Measurements from ENCODE around the gene ARRB1.

DNA sequence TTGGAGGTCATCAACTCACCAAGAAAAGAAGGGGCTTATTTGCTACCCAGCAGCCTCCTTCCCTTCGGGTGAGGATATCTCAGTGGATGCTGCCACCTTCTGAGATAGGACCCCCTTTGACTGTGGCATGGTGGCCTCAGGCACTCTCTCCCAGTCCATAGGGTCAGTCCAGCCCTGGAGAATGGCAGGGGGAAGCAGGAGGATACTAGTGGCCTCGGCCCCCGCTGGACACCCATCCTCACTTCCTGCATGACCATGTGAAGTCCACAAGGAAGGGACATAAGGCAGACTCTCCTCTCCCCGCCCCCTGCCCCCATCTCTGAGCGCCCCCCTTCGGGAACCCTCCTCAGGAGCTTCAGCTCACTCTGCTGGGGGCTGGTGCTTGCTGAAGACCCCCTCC lies 86.5 kb downstream of the ARRB1 start:
- TF ChIP-seq, protein P1, sequence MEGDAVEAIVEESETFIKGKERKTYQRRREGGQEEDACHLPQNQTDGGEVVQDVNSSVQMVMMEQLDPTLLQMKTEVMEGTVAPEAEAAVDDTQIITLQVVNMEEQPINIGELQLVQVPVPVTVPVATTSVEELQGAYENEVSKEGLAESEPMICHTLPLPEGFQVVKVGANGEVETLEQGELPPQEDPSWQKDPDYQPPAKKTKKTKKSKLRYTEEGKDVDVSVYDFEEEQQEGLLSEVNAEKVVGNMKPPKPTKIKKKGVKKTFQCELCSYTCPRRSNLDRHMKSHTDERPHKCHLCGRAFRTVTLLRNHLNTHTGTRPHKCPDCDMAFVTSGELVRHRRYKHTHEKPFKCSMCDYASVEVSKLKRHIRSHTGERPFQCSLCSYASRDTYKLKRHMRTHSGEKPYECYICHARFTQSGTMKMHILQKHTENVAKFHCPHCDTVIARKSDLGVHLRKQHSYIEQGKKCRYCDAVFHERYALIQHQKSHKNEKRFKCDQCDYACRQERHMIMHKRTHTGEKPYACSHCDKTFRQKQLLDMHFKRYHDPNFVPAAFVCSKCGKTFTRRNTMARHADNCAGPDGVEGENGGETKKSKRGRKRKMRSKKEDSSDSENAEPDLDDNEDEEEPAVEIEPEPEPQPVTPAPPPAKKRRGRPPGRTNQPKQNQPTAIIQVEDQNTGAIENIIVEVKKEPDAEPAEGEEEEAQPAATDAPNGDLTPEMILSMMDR (IDR thresholded peaks at IDR 0.05; ENCODE audit: low read depth, low read length, missing input control), result no peak
- TF ChIP-seq TAF1 (conservative IDR thresholded peaks at IDR 0.05), result no peak
- TF ChIP-seq, protein P2, sequence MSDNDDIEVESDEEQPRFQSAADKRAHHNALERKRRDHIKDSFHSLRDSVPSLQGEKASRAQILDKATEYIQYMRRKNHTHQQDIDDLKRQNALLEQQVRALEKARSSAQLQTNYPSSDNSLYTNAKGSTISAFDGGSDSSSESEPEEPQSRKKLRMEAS (IDR thresholded peaks at IDR 0.05), result no peak
- TF ChIP-seq SP1 (IDR thresholded peaks at IDR 0.05), result no peak
- no peak for TF ChIP-seq GABPA (IDR thresholded peaks at IDR 0.05 in 1 of 2, conservative IDR thresholded peaks at IDR 0.05 in 1 of 2)
- TF ChIP-seq YY1 (IDR thresholded peaks at IDR 0.05), result no peak
- no peak for TF ChIP-seq RXRA (IDR thresholded peaks at IDR 0.05)
- no peak for TF ChIP-seq EGR1 (IDR thresholded peaks at IDR 0.05; ENCODE audit: low read depth in 2 of 2)
- TF ChIP-seq, protein P3, sequence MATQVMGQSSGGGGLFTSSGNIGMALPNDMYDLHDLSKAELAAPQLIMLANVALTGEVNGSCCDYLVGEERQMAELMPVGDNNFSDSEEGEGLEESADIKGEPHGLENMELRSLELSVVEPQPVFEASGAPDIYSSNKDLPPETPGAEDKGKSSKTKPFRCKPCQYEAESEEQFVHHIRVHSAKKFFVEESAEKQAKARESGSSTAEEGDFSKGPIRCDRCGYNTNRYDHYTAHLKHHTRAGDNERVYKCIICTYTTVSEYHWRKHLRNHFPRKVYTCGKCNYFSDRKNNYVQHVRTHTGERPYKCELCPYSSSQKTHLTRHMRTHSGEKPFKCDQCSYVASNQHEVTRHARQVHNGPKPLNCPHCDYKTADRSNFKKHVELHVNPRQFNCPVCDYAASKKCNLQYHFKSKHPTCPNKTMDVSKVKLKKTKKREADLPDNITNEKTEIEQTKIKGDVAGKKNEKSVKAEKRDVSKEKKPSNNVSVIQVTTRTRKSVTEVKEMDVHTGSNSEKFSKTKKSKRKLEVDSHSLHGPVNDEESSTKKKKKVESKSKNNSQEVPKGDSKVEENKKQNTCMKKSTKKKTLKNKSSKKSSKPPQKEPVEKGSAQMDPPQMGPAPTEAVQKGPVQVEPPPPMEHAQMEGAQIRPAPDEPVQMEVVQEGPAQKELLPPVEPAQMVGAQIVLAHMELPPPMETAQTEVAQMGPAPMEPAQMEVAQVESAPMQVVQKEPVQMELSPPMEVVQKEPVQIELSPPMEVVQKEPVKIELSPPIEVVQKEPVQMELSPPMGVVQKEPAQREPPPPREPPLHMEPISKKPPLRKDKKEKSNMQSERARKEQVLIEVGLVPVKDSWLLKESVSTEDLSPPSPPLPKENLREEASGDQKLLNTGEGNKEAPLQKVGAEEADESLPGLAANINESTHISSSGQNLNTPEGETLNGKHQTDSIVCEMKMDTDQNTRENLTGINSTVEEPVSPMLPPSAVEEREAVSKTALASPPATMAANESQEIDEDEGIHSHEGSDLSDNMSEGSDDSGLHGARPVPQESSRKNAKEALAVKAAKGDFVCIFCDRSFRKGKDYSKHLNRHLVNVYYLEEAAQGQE (IDR thresholded peaks at IDR 0.05), result no peak
- no peak for TF ChIP-seq RAD21 (IDR thresholded peaks at IDR 0.05)
- TF ChIP-seq, protein P4, sequence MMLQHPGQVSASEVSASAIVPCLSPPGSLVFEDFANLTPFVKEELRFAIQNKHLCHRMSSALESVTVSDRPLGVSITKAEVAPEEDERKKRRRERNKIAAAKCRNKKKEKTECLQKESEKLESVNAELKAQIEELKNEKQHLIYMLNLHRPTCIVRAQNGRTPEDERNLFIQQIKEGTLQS (IDR thresholded peaks at IDR 0.05), result no peak
- no peak for TF ChIP-seq JUND (IDR thresholded peaks at IDR 0.05)
- TF ChIP-seq FOXA1 (IDR thresholded peaks at IDR 0.05), result no peak
